Hair follicle dermal papilla cell (primary cell): Measurements from ENCODE around the gene AAMDC. TPM values are rescaled to one million over a fixed set of nuclear protein-coding genes. Genes with fewer than 3 reads are reported as not detected.

ENCODE experiments used
- small RNA-seq: library from RNA; depleted of rRNA; stranded (forward); fragments of <200 nt; gene quantifications from one replicate; pipeline ENCODE3, GENCODE V24; 2012
- total RNA-seq: library from RNA; depleted of rRNA; stranded (reverse); fragments of >200 nt; gene quantifications from 2 replicates; pipeline ENCODE4 v1.2.3, GENCODE V29; 2012

The AAMDC gene
- 8.0 and 13.0 TPM in 2 replicates for total RNA-seq

GRCh38 chr11:77820565-77821348, at the start of gene AAMDC, which contains the start of gene RSF1:
AAMDC (plus strand) TSS chr11:77821144; CDS start chr11:77842497, 21,353 bp downstream.
RSF1 (minus strand) TSS chr11:77820722; CDS start chr11:77820714, 8 bp downstream.

Small RNA genes within 50 kb of the gene (small RNA-seq; reads per million reads assigned to genes)
- not detected for gene AP002812.4

Other genes with a start within 250 kb of the AAMDC start
- 0.85 and 1.1 TPM in 2 replicates for gene AQP11, start 231.2 kb upstream of the AAMDC start, total RNA-seq
- 61.7 and 81.3 TPM in 2 replicates for gene CLNS1A, start 183.3 kb upstream of the AAMDC start, total RNA-seq
- gene RSF1, start 422 bp upstream of the AAMDC start, total RNA-seq = 26.5 and 36.5 TPM in 2 replicates
- gene INTS4, start 173.5 kb downstream of the AAMDC start, total RNA-seq = 35.0 and 47.5 TPM in 2 replicates
- 4.4 and 6.0 TPM in 2 replicates for gene KCTD14, start 202.1 kb downstream of the AAMDC start, total RNA-seq
- gene THRSP, start 242.7 kb downstream of the AAMDC start, total RNA-seq = not detected in 2 replicates